GM21737 (cell line): ENCODE results near the gene MCTP1.
A peak's percentile ranks its signal among the peaks of the same experiment; 100 is the strongest.
"Not testable (repeated sequence)": the region's sequence is repeated elsewhere in the genome, so short reads cannot be mapped to it uniquely, and the experiment has no call there.

Experiments
- ATAC-seq: cut with Tn5 transposase; IDR thresholded peaks from one replicate; pipeline ENCODE4 v1.9.1; 2021; ENCODE audit warnings: mild to moderate bottlenecking, moderate library complexity; ENCODE audit not compliant: unreplicated experiment

Gene MCTP1

GRCh38 chr5:95184924-95185323 is 100.0 kb downstream of the MCTP1 start:
- ATAC-seq = no peak

- no peak for ATAC-seq
These were observed 103.2 kb downstream of the MCTP1 start for GRCh38 chr5:95181644-95182043.

DNA sequence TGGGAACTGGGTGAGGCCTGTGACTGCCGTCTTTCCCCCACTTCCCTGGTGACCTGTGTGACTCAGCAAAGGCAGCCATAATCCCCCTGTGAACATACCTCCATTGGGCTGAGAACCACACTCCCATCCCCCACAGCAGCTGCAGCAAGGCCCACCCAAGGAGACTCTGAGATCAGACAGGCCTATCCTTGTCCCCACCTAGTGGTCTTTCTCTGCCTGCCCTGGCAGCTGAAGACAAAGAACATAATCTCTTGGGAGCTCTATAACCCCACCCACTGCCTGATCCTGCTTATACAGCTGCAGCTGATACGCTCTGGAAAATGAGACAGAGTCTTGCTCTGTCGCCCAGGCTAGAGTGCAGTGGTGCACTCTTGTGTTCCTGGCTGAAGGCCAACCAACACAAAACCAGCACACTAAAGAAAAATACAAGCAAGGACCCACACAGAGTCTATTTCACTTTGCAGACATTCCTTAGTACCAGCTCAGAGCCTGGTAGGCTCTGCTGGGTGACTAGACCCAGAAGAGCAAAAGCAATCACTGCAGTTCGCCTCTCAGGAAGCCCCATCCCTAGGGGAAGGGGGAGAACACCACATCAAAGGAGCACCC is 106.7 kb downstream of the MCTP1 start:
- ATAC-seq = peak; percentile 62

DNA sequence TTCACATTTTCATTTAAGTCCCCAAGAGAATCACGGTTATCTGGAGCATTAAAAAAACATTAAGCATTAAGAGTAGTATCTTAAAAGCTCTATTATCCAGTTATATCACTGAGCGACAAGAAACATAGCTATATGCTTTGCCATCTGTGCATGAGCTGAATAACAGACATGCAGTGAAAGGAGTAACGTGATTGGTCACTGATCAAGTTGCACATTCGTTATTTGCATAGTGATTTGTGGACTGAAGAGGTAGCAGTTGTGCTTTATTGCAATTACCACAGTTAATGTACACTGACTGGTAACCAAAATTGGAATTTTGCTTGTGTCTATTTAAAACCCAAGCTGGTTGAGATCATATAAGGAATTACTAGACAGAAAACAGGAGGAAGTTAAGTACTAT is 107.4 kb downstream of the MCTP1 start:
- no peak for ATAC-seq

GRCh38 chr5:95175106-95175505 is 109.8 kb downstream of the MCTP1 start:
- no peak for ATAC-seq

GRCh38 chr5:95172659-95173058 is 112.2 kb downstream of the MCTP1 start:
- ATAC-seq = no peak

GRCh38 chr5:95164861-95165260 is 120.0 kb downstream of the MCTP1 start:
- no peak for ATAC-seq

GRCh38 chr5:95163079-95163478 is 121.8 kb downstream of the MCTP1 start:
- ATAC-seq = no peak

DNA sequence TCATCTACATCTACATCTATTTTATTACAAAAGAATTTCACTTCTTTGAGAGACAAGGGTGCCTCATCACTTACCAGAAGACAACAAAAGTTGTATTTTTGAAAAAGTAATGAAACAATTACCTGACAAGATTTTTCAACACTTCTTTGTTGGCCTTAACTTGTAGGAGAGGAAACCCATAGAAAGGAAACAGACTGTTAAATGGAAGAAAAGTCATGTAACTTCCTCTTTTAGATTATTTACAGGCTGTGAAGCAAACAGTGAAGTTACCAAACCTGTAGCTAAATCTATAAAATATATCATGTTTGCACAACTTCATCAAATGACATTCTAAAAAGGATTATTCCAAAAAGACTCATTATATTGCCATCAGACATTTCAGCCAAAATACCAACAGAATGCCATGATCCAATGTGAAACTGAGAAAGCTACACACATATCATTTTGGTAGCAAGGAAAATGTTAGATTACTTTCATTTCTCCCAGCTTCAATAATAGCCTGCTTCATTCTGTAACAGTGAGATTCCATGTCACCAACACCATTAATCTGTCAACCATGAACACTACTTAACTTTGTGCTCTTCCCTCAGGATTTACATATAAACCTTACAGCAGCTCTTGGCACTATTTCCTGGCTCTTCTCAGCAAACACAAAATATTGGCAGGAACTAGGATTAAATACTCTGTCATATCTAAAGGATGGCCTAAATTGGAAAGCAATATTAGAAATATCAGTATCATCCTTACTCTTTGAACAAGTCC is 122.5 kb downstream of the MCTP1 start:
- no peak for ATAC-seq

- ATAC-seq = no peak
These were observed 125.3 kb downstream of the MCTP1 start for GRCh38 chr5:95159603-95160002.

DNA sequence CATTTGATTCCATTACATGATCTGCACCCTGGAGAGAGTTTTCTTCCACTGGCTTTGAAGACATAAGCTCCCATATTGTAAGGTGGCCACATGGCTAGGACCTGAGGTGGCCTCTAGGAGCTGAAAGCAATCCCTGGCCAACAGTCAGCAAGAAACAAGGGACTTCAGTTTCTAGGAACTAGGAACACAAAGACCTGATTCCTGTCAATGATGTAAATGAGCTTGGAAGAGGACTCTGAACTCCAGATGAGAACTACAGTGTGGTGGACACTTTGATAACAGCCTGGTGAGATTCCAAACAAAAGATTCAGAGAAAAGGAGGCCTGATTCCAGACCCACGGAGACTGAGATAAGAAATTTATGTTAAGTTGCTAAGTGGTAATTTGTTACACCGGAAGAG is 129.0 kb downstream of the MCTP1 start:
- no peak for ATAC-seq

GRCh38 chr5:95153511-95153910 is 131.4 kb downstream of the MCTP1 start:
- no peak for ATAC-seq

DNA sequence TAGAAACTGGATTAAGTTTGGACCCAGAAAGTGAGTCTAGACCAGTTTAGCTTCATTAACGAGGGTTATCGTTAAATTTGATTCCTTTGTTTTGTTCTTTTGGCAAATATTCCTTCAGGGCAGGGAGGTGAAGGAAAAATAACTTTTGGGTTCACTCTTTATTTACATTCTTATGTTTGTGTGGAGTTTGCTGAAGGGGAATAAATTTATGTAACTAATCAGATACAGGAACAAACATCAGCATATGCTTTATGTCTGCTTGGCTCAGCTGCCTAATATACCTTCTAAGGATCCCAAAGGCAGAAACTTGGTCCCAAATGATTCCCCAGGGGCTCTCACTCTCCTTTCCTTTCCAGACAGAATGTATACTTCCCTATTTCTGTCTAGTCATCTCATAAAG is 132.4 kb downstream of the MCTP1 start:
- ATAC-seq = no peak

- no peak for ATAC-seq
These were observed 132.8 kb downstream of the MCTP1 start for GRCh38 chr5:95152131-95152530.

GRCh38 chr5:95151694-95152093 is 133.2 kb downstream of the MCTP1 start:
- no peak for ATAC-seq

- no peak for ATAC-seq
These were observed 135.5 kb downstream of the MCTP1 start for GRCh38 chr5:95149387-95149786.

DNA sequence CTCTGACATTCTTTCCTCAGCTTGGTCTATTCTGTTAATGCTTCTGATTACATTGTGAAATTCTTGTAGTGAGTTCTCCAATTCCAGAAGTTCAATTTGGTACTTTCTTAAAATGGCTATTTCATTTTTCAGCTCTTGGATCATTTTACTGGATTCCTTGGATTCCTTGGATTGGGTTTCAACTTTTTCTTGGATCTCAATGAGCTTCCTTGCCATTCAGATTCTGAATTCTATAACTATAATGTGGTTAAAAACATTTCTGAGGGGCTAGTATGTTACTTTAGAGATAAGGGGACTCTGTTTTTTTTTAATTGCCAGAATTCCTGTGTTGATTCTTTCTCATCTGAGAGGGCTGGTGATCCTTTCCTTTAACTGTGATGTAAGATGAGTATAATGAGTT is 136.4 kb downstream of the MCTP1 start:
- ATAC-seq = no peak

- not testable (repeated sequence) for ATAC-seq
These were observed 141.0 kb downstream of the MCTP1 start for GRCh38 chr5:95143858-95144257.

DNA sequence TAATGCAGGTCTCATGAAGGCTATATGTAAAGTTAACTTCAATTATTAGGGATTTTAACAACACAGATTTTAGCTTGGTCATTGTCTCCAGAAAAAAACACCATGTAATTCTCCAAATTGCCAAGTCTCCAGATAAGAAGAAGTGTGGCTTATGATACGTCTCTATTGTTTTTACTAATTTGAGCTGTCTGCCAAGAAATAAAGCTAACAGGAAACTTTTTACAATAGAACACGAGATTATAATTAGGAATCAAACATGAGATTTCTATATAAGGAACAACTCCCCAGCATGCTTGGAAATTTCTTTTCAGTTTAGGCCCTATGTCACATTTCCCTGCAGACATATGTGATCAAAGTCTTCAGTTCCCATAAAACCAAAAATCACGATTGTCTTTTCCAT is 142.7 kb downstream of the MCTP1 start:
- no peak for ATAC-seq

- ATAC-seq = no peak
These were observed 143.8 kb downstream of the MCTP1 start for GRCh38 chr5:95141141-95141540.

DNA sequence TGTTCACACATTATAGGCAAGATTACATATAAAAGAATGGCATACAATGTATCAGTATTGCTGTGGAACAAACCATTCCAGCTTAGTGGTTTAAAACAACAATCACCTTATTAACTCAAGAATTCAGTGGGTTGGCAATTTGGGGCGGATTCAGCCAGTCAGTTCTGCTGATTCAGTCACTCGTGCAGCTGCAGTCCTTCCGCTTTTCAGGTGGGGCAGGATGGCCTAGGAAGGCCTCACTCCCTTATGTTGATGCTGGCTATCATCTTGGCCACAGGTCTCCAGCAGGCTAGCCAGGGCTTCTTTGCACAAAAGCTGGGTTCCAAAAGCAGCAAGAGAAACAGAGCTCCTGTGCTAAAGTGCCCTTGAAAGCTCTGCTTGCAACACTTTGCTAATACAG is 150.6 kb downstream of the MCTP1 start:
- ATAC-seq = no peak

DNA sequence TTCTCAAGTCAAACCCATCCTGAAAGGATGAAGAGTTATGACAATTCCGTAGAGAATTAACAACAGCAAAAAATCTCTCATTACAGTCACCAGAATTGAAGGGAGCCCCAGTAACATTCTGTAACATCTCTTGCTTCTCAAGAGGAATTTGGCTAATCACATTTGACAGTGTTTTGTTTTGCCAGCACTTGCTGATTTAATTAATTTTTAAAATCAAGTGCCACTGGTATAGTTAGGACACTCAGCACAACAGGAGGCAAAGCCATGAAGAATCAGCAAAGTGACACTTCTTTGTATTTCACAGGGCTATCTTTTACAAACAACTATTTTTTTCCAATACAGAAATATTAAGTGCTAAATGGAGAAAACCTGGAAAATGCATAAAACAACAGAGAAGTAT is 152.8 kb downstream of the MCTP1 start:
- no peak for ATAC-seq

GRCh38 chr5:95130941-95131340 is 154.0 kb downstream of the MCTP1 start:
- no peak for ATAC-seq
